GM10847 (cell line): Measurements from ENCODE around the gene ITPKC.

Experiments
- POLR2A ChIP-seq: IDR thresholded peaks from 2 replicates; pipeline ENCODE4 v1.6.1; 2011; ENCODE audit not compliant: insufficient read length; ENCODE audit errors: extremely low read depth

The ITPKC gene

DNA sequence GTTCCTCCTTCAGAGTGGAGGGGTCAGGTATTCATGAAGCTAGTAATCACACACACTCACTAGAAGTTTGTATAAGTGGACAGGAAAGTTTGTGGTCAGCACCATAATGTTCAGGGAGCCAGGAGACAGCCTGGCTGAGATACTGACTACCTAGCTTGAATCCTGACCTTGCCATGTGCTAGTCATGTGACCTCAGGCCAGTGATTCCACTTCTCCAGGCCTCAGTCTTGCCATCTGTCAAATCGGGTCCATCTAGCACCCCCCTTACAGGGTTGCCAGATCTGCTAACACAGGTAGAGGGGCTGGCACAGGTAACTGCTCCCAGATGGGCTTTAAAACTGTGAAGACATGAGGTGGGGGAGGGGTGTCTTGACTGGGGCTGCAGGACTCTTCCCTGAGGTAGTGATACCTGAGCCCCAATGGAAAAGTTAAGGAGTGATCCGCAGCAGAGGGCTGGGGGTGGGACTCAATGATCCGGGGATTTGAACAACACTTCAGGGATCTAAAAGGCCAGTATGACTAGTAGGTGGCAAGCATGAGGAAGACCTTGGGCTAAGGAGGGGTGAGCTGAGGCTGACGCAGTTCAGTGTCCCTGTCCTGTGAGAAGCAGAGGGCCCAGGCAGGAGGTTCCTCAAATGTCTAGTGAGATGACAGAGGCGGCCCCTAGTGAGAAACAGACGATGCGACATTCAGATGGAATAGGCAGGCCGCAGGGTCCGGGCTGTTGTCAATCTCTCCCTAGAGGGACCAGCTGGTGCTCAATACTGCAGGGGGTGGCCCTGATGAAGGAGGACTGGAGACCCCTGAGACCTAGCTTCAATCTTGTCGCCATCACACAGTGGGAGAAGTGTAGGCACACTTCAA is 24.8 kb downstream of the ITPKC start:
- no peak for TF ChIP-seq POLR2A

- no peak for TF ChIP-seq POLR2A
Measured at GRCh38 chr19:40742477-40742876, 25.6 kb downstream of the ITPKC start.

- TF ChIP-seq POLR2A, result no peak
Measured at GRCh38 chr19:40742886-40743285, 26.0 kb downstream of the ITPKC start.

GRCh38 chr19:40743926-40744325 is 27.0 kb downstream of the ITPKC start:
- TF ChIP-seq POLR2A, result no peak

DNA sequence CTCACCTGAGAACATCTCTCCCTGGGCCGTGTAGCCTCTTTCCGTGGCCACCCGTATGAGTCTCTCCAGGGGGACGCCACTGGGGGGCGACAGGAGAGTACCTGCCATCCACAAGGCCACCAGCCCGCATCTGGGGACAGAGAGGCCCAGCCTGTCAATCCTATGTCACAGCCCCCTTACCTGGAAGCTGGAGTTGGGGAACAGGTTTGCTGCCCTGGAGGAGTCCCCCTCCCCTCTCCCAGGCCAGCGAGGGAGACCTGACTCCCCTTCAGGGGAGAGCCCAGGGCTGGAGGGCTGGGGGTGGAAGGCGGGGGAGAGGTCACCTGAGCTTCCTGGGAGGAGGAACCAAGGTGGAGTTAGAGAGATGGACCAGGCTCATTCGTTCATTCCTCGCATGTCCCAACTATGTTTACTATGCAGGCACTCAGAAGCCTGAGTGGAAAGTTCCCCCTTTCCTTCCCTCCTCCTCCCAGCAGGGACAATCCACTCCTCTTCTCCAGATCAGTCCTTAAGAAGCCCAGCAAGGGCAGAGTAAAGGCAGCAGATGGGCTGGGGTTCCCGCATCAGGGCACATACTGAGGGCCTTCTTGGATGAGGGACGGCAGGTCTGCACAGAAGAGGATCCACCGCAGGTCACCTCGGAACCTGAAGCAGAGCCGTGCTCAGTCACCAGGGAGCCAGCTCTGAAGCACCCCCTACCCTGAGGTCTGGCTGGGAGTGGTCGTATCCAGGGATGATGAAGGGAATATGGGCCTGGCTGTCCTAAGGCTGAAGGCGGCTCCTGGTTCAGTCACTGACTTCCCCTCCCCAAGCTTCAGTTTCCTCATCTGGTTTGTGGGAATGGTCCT is 27.9 kb downstream of the ITPKC start:
- TF ChIP-seq POLR2A, result no peak

DNA sequence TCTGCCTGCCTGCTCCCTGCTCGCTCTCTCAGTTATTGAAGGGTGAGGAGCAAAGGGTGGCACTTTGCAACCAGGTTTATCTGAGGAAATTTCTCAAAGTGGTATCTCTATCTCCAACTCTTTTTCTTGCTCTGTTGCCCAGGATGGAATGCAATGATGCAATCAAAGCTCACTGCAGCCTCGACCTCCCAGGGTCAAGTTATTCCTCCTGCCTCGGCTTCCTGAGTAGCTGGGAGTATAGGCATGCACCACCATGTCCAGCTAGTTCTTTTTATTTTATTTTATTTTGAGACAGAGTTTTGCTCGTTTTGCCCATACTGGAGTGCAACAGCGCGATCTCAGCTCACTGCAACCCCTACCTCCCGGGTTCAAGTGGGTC is 28.5 kb downstream of the ITPKC start:
- TF ChIP-seq POLR2A, result no peak

DNA sequence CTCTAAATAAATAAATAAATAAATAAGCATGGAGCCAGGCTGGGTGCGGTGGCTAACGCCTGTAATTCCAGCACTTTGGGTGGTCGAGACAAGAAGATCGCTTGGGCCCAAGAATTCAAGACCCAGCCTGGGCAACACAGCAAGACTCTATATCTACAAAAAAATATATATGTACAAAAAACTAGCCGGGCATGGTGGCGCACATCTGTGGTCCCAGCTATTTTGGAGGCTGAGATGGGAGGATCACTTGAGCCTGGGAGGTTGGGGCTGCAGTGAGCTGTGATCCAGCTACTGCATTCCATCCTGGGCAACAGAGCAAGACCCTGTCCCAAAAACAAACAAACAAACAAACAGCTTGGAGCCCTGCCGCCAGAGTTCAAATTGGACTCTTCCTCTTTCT is 30.6 kb downstream of the ITPKC start:
- no peak for TF ChIP-seq POLR2A

DNA sequence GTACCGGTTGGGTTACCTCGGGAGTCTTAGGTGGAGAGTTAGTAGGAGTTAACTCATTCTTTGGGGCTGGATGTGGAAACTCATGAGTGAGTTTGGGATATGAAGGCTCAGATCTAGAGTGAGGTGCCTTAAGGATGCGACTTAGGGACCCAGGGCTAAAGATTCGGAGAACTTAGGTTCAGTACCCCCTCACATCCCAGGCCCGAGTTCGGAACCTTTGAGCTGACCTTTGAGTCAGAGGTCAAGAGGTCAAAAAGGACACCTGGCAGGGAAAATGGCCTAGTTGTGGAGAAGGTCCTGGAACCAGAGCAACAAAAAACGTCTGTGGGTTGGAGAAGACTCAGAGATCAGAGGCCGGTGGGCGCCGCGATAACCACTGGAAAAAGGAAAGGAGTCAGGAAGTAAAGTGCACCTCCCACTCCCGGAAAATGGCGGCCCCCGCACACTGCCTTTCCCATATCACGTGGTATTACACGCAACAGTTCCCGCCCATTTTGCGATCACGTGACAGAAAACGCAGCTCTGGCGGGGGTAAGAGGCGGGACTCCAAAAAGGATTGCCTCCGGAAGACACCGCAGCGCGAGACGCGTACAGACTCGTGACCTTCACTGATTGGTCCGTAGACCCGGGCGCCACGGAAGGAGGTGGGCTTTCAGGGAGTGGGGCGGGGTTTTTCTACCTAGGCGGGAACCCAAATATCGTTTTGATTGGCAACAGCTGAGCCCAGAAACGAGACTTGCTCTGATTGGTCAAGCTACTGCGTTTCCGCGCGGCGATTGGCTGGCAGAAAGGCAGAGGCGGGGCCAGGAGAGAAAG is 33.4 kb downstream of the ITPKC start, which contains the start of gene ACTMAP:
Gene ACTMAP, minus strand, starts transcription at position 420 of the 816 bp plus-strand sequence. CDS start 674 bp downstream, outside the sequence.
- TF ChIP-seq POLR2A, result peak; percentile 51

- TF ChIP-seq POLR2A, result peak; percentile 58
Measured at GRCh38 chr19:40750874-40751537, 34.1 kb downstream of the ITPKC start, which contains the start of gene SNRPA. SNRPA (plus strand) TSS chr19:40751203; CDS start chr19:40751409, 206 bp downstream.

GRCh38 chr19:40752257-40752781 is 35.4 kb downstream of the ITPKC start:
- no peak for TF ChIP-seq POLR2A

DNA sequence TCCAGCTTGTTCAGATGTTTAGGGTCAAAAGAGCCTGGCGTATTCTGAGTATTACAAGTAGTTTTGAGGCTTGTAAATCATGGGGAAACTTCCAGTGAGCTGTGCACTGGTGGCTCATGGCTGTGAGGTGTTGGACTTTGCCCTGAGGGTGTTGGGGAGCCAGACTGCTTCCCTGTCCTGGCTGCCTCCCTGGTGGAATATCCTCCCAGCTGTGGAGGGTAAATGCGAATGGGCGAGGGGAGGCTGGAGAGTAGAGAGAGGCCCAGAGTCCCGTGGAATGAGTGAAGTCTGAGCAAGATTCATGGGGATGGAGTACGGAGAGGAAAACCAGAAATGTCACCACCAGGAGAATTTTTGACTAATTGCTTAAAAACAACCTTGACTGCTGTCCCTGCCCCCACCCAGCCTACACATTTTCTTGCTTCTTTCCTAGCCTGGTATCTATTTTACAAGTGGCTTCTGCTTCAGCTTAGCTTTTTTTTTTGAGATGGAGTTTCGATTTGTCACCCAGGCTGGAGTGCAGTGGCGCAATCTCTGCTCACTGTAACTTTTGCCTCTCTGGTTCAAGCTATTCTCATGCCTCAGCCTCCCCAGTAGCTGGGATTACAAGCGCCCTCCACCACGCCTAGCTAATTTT is 37.8 kb downstream of the ITPKC start:
- TF ChIP-seq POLR2A, result no peak

- TF ChIP-seq POLR2A, result no peak
Measured at GRCh38 chr19:40755248-40755624, 38.3 kb downstream of the ITPKC start.

- TF ChIP-seq POLR2A, result no peak
Measured at GRCh38 chr19:40755791-40756190, 38.9 kb downstream of the ITPKC start.
